NCI-H1417 (cell line): Measurements from ENCODE around the gene OLAH.
A peak's percentile ranks its signal among the peaks of the same experiment; 100 is the strongest.

Experiments
- DNase-seq, 3 experiments: peaks; one replicate each; lab custom pipeline; 2025; lab: John Stamatoyannopoulos, UW

Gene OLAH

DNA sequence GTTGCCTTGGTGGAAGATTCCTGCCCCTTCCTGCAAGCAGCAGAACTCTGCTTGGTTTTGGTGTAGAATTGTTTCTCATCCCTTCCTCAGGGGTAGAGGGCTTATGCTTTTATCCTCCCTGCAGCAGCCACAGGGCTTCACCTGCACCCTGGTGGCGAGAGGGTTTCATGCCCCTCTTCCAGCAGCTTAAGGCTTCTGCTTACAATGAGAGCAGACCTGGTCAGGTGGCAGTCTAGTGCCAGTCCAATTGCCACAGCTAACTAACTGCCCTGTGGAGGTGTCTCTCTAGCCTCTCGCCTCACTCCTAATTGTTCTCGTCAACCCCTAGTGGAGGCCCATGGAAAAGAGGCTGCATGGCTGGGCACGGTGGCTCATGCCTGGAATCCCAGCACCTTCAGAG, 25.5 kb downstream of the OLAH start:
- DNase-seq = no peak

DNA sequence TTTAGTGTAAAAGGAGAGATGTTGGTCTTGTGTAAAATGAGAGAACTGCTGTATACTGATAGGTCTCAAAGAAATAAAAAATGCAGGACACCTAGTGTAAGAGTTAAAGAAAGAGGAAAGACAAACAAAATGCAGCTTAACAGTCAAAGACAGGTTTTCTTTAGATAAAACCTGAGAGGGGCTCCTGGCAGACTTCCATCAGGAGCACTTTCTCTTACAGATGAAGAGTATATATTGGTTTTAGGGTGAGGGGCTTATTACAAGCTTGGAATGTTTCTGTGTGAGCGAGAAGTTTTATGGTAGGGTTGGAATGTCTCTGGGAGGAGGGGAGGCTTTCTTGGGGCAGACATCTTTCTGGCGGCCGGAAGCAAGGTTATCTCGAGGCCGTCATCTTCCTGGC, 28.6 kb downstream of the OLAH start:
- DNase-seq = no peak

- no peak for DNase-seq
Measured at GRCh38 chr10:15075421-15075820, 31.7 kb downstream of the OLAH start.

DNA sequence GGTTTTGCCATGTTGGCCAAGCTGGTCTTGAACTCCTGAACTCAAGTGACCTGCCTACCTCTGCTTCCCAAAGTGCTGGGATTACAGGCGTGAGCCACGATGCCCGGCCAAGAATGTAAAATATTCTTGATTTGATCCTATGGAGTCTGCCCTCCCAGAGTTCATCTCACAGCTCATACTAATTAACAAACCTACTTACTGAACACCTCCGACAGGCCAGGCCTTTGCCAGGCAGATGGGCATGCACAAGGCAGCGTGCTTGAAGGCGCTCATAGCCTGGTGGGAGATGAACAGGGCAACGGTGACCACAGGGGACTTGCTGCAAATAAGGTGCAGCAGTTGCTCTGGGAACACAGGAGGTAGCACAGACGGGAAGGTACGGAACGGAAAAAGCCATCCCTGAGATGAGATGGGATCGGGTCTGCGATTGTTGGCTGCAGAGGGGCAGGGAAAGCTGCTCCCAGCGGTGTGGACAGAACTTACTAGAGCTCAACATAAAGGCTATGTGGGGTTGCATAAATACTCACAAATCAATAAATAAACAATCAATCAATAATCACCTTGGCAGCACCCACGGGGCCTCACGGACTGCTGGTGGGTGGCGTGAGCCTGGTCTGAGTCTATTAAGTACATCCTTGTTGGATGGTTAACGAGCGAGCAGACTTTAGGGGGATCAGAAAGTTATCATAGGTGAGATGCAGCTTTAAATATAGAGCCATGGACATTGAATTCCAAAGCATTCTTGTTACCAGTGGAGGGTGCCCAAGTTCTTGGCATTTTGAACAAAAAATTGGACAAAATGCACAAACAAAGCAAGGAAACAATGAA, 40.1 kb downstream of the OLAH start:
- DNase-seq = no peak

DNA sequence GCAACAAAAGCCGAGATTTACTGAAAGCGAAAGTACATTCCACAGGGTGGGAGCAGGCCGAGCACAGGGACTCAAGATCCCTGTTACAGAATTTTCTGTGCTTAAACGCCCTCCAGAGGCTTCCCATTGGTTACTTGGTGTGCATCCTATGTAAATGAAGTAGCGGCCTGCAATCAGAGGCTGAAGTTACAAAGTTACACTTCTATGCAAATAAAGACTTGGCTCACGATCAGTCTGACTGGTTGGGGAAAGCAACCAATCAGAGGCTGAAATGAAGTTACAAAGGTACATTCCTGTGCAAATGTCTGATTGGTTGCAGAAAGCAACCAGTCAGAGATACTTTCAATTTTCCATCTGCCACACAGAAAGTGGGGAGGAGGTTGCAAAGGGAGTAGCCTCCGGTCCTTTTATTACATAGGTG, 40.8 kb downstream of the OLAH start:
- DNase-seq = peak in 1 of 3 experiments; percentile 42

DNA sequence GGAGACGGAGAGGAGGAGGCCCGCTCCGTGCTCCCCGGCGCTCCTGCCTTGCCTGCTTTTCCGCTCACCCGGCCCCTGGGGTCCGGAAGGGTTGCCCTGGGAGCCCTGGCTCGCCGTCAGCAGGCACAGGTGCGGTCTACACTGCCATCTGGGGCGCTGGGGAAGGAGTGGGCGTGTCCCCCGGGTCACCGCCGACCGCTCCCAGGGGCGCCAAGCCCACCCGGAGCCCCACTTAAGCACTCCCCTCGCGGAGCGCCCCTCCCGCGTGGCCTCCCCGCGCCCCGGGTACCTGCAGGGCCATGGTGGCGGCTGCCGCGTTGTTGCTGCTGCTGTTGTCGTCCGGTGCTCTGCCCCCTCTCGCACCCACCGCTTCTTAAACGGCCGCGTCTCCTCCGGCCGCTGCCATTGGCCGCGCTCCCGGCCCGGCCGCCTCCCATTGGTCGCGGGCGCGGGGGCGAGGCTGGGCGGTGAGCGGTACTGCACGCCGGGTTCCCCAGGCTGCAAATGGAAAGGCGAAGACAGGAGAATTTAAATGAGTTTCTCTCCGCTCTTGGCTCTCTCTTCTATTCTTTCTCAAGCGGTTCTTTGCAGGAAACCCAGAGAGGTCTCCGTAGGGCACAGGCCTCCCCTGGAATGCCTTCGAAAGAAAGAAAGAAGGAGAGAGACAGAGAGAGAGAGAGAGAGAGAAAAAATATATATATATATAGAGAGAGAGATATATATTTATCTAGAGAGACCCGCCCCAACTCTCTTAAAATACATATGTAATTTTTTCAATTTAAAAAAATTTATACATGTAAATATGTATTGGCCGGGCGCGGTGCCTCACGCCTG, 44.9 kb downstream of the OLAH start, which contains the start of gene ACBD7:
Gene ACBD7 (minus strand): TSS at position 349 of the 834 bp plus-strand sequence. CDS start 48 bp downstream, at position 301.
- peak; percentile 69 to 90 (median 88) for DNase-seq

- DNase-seq = no peak
Measured at GRCh38 chr10:15091418-15091817, 47.7 kb downstream of the OLAH start.

- no peak for DNase-seq
Measured at GRCh38 chr10:15092855-15093408, 49.2 kb downstream of the OLAH start.

DNA sequence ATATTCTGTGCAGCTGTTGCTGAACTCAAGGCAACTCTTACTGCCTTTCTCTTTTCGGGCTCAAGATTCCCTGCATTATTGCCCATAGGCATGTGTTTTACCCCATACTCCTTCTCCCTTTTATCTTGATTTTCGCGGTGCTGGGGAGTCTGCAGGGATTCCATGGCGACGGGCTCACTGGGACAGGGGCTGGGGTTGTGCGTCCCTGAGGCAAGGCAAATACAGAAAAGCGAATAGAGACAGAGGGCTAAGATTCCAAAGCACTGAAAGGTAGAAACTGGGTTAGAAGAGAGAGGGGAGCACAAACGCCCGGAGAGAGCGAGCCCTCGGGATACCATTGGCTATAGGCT, 52.9 kb downstream of the OLAH start:
- no peak for DNase-seq

DNA sequence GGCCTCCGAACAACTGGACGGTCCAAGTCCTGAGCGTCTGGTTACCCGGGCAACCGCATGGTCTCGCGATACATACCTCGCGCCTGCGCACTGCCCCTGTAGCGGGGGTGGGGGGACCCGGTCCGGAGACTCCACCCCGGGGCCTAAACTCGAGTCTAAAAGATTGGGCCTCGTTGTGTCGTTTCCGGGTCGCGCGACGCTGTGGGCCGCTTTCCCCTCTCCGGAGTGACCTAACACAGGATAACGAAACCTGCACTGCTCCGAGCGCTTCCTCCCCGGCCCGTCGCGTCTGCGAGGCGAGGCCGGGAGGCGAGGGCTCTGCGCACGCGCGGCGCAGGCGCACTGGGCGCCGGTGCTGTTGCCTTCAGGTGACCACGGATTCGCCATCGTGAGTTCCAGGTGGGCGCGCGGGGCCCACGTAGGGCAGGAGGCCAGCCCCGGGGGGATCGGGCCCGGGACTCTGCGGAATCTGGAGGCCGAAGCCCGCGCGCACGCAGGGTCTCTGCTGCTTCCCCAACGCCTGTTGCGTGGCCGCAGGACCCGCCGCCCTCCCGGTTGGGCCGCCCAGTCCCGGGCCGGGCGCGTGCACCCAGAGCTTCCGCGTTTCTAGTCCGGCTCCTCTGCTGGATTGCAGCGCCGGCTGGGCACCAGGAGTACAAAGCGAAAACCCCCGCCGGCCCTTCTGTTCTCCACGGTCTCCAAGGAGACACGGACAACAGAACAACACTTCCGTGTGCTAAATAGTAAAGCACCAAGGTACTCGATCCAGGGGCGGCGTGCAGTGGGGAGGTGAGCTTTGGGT, 53.5 kb downstream of the OLAH start, which contains the start of gene RPP38:
Gene RPP38 (plus strand): TSS at position 345 of the 802 bp plus-strand sequence. CDS start 5,960 bp downstream, outside the sequence.
- DNase-seq = peak; percentile 88 to 96 (median 94)

DNA sequence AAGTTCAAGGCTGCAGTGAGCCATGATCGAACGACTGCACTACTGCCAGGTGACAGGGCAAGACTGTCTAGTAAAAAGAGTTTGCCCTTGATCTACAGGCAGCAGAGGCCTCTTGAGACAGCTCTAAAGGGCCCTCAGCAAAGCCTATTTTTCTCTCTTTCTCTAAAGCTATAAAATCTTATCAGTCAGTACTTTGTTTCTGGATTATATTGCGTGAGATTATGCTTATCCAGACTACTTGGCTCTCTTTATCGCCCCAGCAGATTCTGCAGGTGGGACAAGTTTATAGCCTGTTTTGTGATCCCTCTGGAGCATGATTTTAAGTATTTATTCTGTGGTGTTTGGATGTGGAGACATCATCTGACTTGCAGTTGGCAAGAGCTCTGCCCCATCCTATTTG, 56.1 kb downstream of the OLAH start:
- no peak for DNase-seq

DNA sequence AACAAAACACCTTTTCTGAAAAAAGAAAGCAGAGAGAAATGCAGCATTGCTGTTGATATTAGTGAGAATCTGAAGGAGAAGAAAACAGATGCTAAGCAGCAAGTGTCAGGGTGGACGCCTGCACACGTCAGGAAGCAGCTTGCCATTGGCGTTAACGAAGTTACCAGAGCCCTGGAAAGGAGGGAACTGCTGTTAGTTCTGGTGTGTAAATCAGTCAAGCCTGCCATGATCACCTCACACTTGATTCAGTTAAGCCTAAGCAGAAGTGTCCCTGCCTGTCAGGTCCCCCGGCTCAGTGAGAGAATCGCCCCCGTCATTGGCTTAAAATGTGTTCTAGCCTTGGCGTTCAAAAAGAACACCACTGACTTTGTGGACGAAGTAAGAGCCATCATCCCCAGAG, 59.8 kb downstream of the OLAH start:
- no peak for DNase-seq

DNA sequence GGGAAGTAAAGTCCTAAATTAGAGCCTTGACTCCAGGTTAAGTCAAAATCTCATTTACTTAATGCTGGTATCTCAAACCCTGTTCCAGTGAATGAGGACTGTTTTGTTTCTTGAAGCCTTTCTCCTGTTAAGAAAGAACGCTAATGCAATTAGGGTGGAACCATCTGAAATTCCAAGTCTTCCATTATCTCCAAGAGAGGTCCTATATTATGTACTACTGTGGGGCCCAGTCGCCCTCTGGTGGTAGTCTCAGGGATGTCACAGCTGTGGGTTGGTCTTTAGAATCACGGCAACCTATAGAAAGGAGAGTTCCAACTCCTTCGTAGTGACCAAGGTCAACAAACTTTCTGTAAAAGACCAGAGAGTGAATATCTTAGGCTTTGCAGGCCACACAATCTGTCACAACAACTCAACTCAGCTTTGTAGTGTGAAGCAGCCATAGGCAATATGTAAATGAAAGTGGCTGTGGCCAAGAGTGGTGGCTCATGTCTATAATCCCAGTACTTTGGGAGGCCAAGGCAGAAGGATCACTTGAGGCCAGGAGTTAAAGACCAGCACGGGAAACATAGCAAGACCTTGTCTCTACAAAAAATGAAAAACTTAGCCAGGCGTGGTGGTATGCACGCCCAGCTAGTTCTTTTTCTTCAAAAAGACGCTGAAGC, 62.7 kb downstream of the OLAH start:
- peak; percentile 32 to 71 (median 49) for DNase-seq

GRCh38 chr10:15112657-15113056, 68.9 kb downstream of the OLAH start:
- no peak for DNase-seq

GRCh38 chr10:15113766-15114165, 70.0 kb downstream of the OLAH start:
- no peak for DNase-seq

DNA sequence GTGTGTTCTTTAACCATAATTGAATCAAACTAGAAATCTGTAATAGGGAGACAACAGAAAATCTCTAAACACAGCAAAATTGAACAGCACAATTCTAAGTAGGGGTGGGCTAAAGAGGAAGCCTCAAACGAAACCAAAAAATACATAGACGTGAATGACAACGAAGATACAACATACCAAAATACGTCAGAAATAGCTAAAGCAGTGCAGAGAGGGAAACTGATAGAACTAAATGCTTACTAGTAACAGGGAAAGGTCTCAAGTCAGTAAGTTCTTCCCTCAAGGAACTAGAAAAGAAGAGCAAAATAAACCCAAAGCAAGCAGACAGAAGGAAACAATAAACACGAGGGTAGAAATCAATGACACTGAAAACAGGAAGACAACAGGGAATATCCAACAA, 72.5 kb downstream of the OLAH start:
- no peak for DNase-seq

DNA sequence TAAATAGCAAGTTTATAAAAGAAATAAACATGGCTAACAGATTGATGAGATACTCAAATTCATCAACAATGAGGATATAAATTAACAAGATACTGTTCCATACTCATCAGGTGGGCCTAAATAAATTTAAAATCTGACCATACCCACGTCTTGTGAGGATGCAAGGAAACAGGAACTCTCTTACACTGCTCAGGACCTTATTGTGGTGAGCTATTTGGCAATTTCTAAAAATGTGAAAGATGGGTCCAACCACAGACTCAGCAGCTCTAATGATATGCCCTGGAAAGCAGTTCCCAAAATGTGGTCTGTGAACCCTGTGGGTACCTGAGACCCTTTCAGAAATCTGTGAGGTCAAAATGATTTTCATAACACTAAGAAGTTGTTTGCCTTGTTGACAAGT, 74.9 kb downstream of the OLAH start:
- DNase-seq = no peak

- DNase-seq = no peak
Measured at GRCh38 chr10:15120523-15120922, 76.8 kb downstream of the OLAH start.

GRCh38 chr10:15121707-15122106, 78.0 kb downstream of the OLAH start:
- DNase-seq = no peak

GRCh38 chr10:15122477-15123030, 78.8 kb downstream of the OLAH start:
- DNase-seq = no peak
